Activated CD4-positive, alpha-beta T cell treated with anti-CD3 and anti-CD28 coated beads for 4 hours (primary cell): Measurements from ENCODE around the gene RBM38.

Experiments
- DNase-seq, 2 donors: peaks; one replicate each; pipeline ENCODE4 v3.0.0-alpha.2; 2020

The RBM38 gene

DNA sequence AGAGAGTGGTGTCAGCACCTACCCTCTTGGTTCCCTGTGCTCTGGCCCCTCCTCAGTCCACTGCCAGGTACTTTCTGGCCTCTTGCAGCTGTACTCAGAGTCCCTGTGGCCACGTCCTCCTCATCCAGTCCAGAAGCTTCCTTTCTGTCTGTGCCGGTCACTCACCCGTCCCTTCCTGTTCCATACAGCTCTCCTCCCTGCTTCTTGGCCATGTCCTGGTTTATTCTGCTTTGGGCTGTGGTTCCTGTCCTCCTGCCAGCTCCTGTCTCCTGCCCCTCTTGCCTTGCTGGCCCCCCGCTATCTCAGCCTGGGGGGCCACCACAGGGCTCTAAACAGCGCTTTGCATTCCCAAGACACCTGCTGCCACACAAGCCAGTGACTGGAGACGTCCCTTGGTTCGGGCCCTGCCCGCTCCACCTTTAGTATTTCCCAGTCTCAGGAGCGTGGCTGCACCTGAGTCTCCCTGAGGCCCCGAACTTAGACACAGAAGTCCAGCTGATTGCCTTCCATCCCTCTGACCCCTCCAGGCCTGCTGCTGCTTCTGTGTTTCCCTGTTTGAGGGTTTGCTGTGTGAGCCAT, 15.5 kb upstream of the RBM38 start:
- DNase-seq, result no peak

DNA sequence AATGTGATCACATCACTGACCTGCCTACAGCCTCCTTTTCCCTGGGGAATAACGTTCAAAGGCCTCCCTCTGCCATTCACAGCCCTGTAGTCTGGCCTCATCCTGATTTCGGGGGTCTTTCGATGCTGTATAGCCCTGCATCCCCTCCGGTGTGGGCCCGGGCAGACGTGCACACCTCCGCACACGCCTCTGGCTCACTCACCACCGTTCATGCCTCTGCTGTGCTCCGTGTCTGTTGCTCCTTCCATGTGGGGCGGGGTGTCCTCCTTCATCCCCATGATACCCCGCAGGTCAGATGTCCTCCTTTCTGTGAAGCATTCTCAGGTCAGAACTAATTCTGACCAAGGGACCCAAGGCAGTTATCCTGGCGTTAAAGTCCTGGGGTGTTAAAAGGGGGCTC, 13.8 kb upstream of the RBM38 start:
- DNase-seq, result no peak

DNA sequence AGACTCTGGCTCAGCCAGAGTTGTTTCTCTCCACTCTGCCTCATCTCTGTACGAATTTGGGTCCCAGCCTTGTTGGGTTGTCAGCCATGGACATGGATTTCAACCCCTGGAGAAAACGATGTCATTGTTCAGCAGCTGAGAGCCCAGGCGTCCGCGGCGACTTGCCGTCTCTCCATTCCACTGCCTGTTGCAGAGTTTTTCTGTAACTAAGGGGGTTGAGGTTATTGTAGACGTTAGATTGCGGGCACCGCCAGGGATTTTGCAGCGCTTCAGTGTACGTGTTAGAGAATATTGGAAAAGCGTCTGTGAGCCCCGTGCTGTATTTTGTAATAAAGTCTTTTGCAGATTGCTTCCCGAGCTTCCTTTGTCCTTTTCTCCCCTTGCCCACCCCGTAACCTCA, 13.1 kb upstream of the RBM38 start:
- DNase-seq, result no peak

DNA sequence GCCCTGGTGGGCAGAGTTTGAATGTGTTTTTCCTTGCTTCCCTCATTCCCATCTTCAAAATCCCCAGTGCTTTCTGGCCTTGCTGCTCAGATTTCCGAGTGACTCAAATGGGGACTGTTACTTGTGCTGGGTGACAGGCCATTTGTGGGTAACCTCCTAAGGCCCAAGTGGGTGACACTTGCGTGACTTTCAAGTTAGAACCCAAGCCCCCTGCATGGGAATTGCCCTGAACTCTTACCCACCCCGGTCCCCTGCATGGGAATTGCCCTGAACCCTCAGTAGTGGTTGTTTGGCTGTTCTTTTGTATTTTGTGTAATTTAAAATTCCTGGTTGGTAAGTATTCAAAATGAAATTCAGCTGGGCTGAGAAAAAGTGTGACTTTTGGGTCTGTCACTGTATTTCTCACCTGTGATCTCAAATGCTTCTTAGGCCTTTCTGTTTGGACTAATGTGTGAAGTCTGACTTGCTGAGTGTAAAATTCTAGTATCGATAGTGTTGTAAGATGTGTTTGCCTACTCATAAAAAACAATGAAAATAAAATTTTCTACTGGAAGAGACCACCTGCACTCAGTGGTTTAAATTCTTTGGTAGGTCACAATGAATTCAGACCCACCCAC, 12.4 kb upstream of the RBM38 start:
- no peak for DNase-seq

DNA sequence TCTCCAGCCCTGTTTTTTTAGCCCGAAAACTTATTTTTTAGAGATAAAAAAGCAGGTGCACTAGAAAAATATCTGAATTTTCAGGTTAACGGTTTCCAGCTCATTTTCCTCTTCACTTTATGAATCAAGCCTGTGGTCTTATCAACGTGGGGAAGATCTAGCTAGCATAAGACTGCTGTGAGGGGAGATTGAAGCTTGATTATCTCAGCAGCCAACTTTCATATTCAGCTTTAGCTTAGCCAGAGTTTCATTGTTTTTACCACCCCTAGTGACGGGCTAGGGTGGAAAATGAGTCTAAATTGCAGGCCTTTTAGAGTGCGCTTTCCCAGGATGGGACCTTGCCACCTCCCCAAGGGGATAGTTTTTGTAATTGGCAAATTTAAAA, 11.9 kb upstream of the RBM38 start:
- DNase-seq, result no peak

DNA sequence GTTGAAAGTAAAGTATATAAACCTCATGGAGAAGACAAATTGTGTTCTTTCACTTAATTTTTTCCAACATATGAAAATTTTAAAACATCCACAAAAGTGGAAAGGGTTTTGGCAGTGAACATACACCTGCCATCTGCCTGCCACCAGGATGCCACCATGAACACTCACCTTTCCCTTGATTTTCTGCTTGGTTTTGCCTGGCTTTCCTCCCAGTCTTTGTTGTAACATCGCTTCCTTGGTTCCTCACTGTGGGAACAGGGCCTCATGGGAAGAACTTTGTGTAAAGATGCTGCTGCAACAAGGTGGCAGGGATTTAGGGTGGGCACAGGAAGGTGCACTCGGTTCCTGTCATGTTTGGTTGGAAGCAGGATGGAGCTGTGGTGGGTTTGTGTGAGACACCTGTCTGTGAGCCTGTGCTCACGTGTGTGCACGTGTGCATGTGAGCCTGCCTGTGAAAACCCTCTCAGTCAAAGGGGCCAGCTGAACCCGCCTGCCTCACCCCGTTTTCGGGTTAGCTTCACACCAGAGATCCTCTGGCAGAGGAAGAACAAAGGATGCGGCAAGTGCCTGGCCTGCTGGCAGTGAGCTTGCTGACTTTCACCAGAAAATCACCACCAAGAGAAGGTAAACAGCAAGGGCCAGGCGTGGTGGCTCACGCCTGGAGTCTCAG, 11.0 kb upstream of the RBM38 start:
- no peak for DNase-seq

DNA sequence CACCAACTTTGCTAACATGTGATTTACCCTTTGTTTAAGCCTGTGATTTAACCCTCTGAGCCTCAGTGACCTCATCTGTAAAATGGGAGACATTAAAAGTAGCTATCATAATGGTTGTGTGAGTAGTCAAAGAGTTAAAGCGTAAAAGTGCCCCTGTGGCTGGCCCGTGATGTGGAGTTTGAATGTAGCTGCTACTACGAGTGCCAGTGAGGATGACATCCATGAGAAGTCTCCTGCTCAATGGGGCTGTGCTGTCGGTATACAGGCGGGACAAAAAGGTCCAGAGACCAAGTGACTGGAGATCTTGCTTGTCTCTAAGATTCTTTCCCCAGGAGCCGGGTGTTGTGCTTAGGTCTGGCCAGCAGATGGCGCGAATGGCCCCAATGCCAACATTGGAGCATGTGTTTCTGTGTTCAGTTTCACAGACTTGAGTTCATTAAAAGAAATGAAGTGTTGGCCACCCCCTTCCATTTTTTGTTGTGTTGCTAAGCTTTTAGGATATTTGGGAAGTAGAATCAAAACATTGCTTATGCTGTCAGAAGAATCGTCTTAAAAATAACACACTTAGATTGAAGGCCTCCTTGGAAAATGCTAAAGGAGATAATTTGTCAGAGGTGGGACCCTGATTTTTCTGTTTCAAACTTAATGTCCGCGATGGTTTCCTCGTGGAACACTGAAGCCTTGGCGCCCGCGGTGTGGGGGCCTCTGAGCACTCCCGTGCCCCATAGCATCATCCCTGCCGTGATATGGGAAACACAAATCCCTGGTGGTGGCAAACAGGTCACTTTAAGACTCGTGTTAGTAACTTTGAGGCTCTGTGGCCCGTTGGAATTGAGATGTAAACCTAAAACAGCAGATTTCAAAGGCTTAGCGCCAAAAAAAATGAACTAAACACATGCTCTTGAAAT, 9.3 kb upstream of the RBM38 start:
- DNase-seq, result peak; percentile 73 to 89

DNA sequence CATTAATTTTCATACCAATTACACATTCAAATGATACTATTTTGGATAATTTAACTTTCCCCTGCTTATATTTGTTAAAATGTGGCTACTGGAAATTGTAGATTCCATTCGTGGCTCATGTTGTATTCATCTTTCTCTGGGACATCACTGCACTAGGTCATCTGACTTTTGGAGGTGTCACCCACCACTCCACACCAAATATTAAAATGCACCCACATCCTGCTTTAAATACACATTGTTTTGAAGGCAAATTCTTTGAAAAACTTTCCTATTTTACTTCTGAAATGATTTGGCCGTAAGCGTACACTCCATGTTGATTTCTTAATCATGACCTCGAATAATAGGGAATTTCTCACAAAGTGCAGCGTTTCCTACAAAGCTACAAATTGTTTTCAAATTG, 8.7 kb upstream of the RBM38 start:
- DNase-seq, result no peak

DNA sequence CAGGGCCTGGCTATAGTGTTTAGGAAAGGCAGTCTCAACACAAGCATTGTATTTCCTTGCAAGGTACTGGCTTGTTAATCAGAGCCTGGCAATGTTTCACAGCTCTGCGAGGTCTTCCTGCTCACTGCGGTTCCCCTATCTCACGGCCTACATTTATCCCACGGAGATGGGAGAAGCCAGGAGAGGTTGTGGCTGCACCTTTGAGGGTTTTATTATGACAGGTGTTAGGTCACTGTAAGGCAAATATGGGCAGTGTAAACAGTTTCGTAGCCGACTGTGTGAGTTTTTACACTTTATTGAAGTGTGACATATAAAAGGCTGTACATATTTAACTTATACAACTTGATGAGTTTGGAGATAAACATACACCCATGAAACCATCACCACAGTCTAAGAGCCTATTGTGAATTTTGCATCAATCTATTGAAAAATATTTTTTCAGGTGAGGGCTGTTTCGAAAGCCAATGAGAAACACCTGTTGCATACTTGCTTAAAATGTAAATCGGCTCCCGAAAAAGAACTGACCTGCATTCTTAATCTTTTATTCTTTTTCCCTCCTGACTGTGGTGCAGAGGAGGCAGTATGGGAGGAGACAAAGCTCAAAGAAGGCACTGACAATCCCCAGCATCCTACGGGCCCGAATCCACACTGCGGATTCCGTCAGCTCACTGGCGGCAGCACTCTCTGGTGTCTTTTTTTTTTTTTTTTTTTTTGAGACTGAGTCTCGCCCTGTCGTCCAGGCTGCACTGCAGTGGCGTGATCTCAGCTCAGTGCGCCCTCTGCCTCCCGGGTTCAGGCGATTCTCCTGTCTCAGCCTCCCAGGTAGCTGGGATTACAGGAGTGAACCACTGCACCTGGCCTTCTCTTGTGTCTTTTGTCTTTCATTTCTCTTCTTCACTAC, 7.5 kb upstream of the RBM38 start:
- DNase-seq, result no peak

DNA sequence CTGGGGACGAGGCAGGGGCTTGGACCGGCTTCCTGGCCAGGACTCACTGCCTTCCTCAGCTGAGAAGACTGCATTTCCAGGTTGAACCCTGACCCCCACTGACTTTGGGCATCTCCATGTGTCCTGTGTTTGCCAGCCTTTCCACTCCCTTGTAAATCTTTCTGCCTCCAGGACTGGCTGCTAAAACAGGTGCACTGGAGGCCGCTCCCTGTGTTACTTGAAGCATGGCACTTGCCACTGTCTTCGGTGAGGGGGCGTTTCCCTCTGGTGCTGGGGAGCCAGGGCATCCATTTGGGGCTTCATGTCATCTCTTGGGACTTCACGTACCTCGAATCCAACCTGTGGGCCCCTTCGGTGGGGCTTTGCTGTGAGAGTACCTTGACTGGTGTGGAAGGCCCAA, 6.7 kb upstream of the RBM38 start:
- no peak for DNase-seq

DNA sequence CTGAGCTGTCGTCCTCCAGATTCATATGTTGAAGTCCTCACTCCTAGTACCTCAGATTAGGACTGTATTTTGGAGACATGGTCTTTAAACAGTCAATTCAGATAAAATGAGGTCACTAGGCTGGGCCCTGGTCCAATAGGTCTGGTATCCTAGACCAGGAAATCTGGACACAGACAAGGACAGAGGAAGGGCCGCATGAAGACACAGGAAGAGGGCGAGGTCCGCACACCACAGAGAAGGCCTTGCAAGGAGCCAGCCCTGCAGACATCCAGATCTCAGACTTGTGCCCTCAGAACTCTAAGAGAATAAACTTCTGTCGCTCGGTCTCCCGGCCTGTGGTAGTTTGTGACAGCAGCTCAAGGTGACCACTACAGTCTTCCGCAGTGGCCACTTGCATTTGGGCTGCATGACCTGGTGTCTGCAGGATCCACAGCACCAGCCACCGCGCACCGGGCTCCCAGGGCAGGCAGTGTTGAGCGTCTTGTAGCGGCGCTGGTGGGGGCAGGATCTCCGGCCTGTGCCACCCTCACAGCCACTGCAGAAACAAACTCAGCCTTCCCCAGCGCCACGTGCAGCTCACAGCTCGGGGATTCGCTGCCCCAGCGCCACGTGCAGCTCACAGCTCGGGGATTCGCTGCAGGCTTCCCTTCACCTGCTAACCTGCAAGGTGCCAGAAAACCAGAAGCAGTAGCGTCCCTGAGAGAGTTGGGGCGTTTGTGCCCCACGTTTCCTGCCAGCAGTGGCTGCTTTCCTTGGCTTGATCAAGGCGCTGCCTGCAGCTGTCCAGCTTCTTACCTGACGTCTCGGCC, 6.0 kb upstream of the RBM38 start:
- DNase-seq, result no peak

DNA sequence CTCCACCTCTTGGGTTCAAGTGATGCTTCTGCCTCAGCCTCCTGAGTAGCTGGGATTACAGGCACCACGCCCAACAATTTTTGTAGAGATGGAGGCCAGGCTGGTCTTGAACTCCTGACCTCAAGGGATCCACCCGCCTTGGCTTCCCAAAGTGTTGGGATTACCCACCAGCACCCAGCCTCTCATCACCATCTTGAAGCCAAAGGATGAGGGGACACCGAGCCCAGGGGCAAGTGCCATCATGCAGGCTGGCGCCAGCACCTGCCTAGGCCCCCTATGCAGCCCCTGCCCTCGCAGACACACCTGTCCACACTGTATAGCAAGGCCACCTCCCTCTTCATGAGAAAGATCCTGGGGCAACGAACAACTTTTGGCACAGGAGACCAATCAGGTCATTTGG, 5.3 kb upstream of the RBM38 start:
- no peak for DNase-seq

DNA sequence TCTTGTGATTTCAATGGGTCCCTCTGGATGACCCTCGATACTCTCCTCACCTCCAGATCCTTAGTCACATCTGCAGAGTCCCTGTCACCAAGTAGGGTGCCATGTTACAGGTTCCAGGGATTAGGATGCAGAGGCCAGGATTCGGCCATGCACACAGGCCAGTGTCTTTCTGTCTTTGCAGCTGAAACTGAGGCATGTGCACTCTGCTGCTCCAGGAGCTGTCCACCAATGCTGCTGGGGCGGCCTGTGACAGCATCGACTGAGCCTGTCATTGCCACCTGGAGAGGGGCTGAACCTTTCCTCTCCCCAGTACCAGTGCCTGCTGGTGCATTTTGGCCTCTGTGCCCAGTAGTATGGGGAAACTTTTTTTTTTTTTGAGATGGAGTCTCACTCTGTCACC, 4.4 kb upstream of the RBM38 start:
- no peak for DNase-seq

DNA sequence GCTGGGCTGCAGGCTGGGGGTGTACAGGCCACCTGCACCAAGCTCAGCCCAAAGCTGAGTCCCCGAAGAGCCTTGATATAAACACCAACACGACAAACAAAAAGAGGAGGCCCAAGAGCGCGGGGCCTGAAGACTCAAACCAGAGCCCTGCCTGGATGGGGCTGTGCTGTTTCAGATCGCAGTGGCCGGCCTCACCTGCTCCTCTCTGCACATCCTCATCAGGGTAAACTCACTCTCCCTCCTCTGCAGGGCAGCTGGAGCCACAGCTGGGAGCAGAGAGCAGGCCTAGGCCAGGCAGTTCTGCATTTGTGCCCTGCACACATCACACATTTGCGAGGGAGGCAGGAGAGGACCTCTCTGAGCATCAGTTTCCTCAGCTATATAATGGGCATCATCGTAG, 3.7 kb upstream of the RBM38 start:
- no peak for DNase-seq

DNA sequence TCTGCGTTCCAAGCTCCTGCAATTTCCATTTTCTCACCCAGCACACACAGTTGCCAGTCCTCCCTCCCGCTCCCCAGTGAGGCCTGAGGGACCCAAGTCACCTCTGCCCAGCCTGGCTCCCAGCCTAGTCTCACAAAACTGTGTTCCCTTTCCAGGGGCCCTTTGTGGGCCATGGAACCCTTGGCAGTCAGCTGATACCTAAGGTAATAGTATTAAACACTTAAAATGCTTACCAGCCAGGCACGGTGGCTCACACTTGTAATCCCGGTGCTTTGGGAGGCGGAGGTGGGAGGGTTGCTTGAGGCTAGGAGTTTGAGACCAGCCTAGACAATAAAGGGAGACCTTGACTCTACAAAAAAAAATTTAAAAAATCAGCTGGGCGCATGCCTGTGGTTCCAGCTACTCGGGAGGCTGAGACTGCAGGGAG, 3.2 kb upstream of the RBM38 start:
- no peak for DNase-seq

DNA sequence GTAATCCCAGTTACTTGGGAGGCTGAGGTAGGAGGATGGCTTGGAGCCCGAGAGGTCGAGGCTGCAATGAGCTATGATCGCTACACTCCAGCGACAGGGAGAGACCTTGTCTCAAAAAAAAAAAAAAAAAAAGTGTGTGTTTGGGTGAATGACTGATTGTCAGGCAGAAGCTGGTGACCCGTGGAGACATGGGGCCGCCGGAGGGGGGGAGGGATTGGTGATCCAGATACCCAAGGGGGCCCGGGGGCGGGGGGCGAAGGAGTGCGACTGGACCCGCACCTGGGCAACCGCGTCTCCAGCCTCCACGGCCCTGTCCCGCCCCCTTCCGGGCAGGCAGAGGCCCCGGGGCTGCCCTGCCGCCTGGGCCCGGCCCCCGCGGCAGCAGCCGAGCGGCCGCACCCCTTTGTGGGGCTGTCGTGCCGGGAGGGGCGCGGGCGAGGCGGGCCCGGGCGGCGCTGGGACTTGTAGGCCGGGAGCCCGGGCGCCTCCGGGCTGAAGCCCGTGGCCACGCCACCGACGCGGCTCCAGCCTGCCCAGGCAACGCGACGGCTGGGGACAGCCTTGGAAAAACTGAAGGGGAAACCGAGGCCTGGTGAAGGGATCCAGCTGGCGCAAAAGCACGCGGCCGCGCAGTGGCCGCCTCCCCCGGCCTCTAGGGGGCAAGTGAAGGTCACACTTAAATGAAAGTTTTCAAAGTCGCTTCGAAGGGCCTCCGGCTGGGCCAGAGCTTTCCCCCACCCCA, 2.1 kb upstream of the RBM38 start:
- peak; percentile 56 to 66 for DNase-seq

DNA sequence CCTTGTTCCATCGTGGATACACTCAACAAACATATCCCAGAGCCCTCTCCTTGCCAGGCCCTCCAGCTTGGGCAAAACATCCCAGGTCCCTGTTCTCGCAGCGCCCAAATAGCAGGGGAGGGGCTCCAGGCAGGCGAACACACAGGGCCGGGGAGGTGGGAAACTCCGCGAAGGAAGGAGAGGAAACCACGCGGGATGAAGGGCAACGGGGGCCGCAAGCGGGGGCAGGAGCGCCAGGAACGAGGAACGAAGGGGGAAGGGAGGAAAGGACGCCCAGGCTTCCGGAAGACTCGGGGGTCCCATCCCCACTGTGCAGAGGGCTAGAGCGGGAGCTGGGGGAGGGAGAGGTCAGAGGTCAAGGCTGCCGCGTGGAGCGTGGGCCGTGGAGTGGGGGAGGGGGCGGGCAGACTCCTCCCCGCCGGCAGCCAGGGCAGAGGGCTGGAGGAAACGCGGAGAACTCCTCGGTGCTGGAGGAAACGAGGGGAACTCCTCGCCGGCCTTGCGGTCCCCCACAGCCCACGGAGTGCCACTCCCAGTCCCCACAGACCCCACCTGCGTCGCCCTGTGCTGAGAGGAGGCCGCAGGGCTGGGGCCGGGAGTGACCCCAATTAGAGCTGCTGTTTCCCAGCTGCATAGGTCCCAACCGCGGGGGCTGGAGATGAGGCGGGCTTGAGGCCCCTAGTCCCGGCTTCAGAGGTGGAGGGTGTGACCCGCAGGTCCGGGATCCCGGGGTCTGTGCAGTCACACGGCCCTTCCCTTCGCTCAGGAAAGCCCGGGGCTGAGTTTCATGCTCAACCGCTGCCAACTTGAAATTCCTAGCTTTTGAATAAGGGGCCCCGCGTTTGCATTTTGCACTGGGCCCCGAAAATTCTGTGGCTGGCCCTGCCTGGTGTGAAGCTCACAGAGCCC, 1.2 kb upstream of the RBM38 start:
- DNase-seq, result peak; percentile 66 to 75

DNA sequence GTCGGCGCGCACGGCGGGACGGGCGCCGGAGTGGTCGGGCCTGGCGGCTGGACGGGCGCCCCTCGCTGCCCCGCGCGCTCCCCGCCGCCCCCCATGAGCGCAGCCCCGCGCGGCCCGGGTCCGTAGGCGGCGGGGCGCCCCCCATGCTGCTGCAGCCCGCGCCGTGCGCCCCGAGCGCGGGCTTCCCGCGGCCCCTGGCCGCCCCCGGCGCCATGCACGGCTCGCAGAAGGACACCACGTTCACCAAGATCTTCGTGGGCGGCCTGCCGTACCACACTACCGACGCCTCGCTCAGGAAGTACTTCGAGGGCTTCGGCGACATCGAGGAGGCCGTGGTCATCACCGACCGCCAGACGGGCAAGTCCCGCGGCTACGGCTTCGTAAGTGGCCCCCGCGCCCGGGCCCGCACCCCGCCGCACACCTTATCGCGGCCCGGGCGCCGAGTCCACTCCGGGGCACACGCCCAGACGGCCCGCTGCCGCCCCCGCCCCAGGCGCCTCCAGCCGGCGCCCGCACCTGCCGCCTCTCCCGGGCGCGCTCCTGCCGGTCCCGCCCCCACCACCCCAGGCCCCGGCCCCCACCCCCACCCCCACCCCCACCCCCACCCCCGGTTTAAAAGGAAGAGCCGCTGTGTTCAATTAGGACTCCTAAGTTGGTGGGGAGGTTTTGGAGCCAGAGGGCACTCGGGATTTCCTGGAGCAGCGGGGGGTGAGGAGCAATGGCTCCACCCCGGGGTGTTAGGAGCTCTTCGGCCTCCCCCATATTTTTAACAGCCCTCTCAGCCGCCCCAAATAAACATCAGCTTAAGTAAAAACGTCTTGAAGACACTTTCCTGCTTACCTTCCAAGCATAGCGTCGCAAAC, 474 bp downstream of the RBM38 start:
- DNase-seq, result peak; percentile 26 to 47
